Activated B cell treated with CpG ODN at 0.5 μM for 24 hours (primary cell): Measurements from ENCODE around the gene CALN1. TPM values are rescaled to one million over a fixed set of nuclear protein-coding genes. Genes with fewer than 3 reads are reported as not detected.

Source experiments
- ATAC-seq: fragments of 200-7000 bp; cut with Tn5 transposase; one replicate; pipeline ENCODE4 v1.10.0; 2021; ENCODE audit warnings: low read depth, mild to moderate bottlenecking, moderate library complexity
- CTCF ChIA-PET: fragments of 350-600 bp; sonication (Branson Sonifier 250); formaldehyde crosslinking; loops from one replicate; lab custom pipeline; 2021; ENCODE audit warnings: antibody characterized with exemption; lab: Charles Lee
- POLR2A ChIA-PET: fragments of 350-600 bp; sonication (Branson Sonifier 250); formaldehyde crosslinking; loops from one replicate; lab custom pipeline; 2021; ENCODE audit warnings: antibody characterized with exemption; lab: Charles Lee
- DNase-seq: peaks from one replicate; pipeline ENCODE4 v3.0.0; 2022
- H3K27ac Mint-ChIP-seq: one replicate; pipeline ENCODE4 v1.8.0; 2020; ENCODE audit warnings: mixed read lengths
- H3K27me3 Mint-ChIP-seq: one replicate; pipeline ENCODE4 v1.8.0; 2021; ENCODE audit warnings: mixed read lengths
- H3K36me3 Mint-ChIP-seq: one replicate; pipeline ENCODE4 v1.8.0; 2021; ENCODE audit warnings: low read depth, mixed read lengths
- H3K4me1 Mint-ChIP-seq: one replicate; pipeline ENCODE4 v1.8.0; 2021; ENCODE audit warnings: mixed read lengths
- H3K4me3 Mint-ChIP-seq: one replicate; pipeline ENCODE4 v1.8.0; 2020; ENCODE audit warnings: mild to moderate bottlenecking, mixed read lengths
- H3K9me3 Mint-ChIP-seq: one replicate; pipeline ENCODE4 v1.8.0; 2020; ENCODE audit warnings: mixed read lengths
- CTCF ChIP-seq: fragments of 200-600 bp; IDR thresholded peaks from one replicate; pipeline ENCODE4 v1.8.0; 2022; ENCODE audit warnings: antibody characterized with exemption, mild to moderate bottlenecking
- intact Hi-C: fragments of 100-400 bp; cut with micrococcal nuclease; formaldehyde crosslinking; loops from one replicate; pipeline ENCODE4 v1.15.1; 2024
- total RNA-seq: library from RNA; stranded (reverse); gene quantifications from 2 replicates; pipeline ENCODE4 v1.2.3, GENCODE V29; 2022

The CALN1 gene
- total RNA-seq, 1 donor from 2014 or later, result not detected

- ChIA-PET POLR2A (no interaction called here), CTCF (no interaction called here)
- H3K27me3 Mint-ChIP-seq, result no peaks in the 10 kb centered on the region
- H3K27ac Mint-ChIP-seq, result no peak overlapping the region
- peaks cover 15% of the 10 kb centered on the region for H3K9me3 Mint-ChIP-seq
- no peak overlapping the region for H3K4me3 Mint-ChIP-seq
- TF ChIP-seq CTCF, result no peak
- ATAC-seq (no peak), DNase-seq (no peak)
- intact Hi-C loops, result no loop called here
- H3K36me3 Mint-ChIP-seq, result no peaks in the 10 kb centered on the region
- no peaks in the 10 kb centered on the region for H3K4me1 Mint-ChIP-seq
These were observed 646.1 kb downstream of the CALN1 start for GRCh38 chr7:71766016-71766415.

GRCh38 chr7:71761336-71761735 is 650.8 kb downstream of the CALN1 start:
- Mint-ChIP-seq H3K27me3 (no peaks in the 10 kb centered on the region), H3K4me1 (no peaks in the 10 kb centered on the region), H3K9me3 (peaks cover 21% of the 10 kb centered on the region), H3K27ac (no peak overlapping the region), H3K36me3 (no peaks in the 10 kb centered on the region), H3K4me3 (no peak overlapping the region)
- no peak for DNase-seq
- intact Hi-C loops, result no loop called here
- no peak for ATAC-seq
- ChIA-PET CTCF (no interaction called here), POLR2A (no interaction called here)
- TF ChIP-seq CTCF, result no peak

- intact Hi-C loops, result no loop called here
- ChIA-PET POLR2A (no interaction called here), CTCF (no interaction called here)
- peaks cover 6% of the 10 kb centered on the region for H3K9me3 Mint-ChIP-seq
- H3K27ac Mint-ChIP-seq, result no peak overlapping the region
- no peak for DNase-seq
- no peak for ATAC-seq
- H3K4me3 Mint-ChIP-seq, result no peak overlapping the region
- no peak for TF ChIP-seq CTCF
- peaks cover 11% of the 10 kb centered on the region for H3K27me3 Mint-ChIP-seq
- no peaks in the 10 kb centered on the region for H3K4me1 Mint-ChIP-seq
- no peaks in the 10 kb centered on the region for H3K36me3 Mint-ChIP-seq
These were observed 657.3 kb downstream of the CALN1 start for GRCh38 chr7:71754828-71755227.

GRCh38 chr7:71753956-71754664 is 658.0 kb downstream of the CALN1 start:
- H3K27ac Mint-ChIP-seq, result no peak overlapping the region
- DNase-seq, result no peak
- no peaks in the 10 kb centered on the region for H3K36me3 Mint-ChIP-seq
- H3K4me1 Mint-ChIP-seq, result no peaks in the 10 kb centered on the region
- H3K9me3 Mint-ChIP-seq, result peaks cover 6% of the 10 kb centered on the region
- no peak for TF ChIP-seq CTCF
- no peak for ATAC-seq
- ChIA-PET POLR2A (no interaction called here), CTCF (no interaction called here)
- peaks cover 11% of the 10 kb centered on the region for H3K27me3 Mint-ChIP-seq
- intact Hi-C loops, result no loop called here
- no peak overlapping the region for H3K4me3 Mint-ChIP-seq

GRCh38 chr7:71753236-71753635 is 658.9 kb downstream of the CALN1 start:
- H3K9me3 Mint-ChIP-seq, result peaks cover 6% of the 10 kb centered on the region
- intact Hi-C loops, result no loop called here
- H3K4me1 Mint-ChIP-seq, result no peaks in the 10 kb centered on the region
- POLR2A ChIA-PET, result no interaction called here
- no peak for ATAC-seq
- no peaks in the 10 kb centered on the region for H3K36me3 Mint-ChIP-seq
- no peak overlapping the region for H3K27ac Mint-ChIP-seq
- H3K4me3 Mint-ChIP-seq, result no peak overlapping the region
- H3K27me3 Mint-ChIP-seq, result peaks cover 11% of the 10 kb centered on the region
- no peak for TF ChIP-seq CTCF
- CTCF ChIA-PET, result no interaction called here
- DNase-seq, result no peak
